NCI-H1436 (cell line): ENCODE results near the gene NFATC2.

Source experiments
- DNase-seq: peaks from one replicate; lab custom pipeline; 2025; lab: John Stamatoyannopoulos, UW

Gene NFATC2

GRCh38 chr20:51412333-51412871, 130.1 kb downstream of the NFATC2 start:
- DNase-seq = no peak

GRCh38 chr20:51411870-51412269, 130.6 kb downstream of the NFATC2 start:
- no peak for DNase-seq

GRCh38 chr20:51410586-51411325, 131.8 kb downstream of the NFATC2 start:
- DNase-seq = no peak

GRCh38 chr20:51409192-51409880, 133.2 kb downstream of the NFATC2 start:
- no peak for DNase-seq

GRCh38 chr20:51404297-51405060, 138.0 kb downstream of the NFATC2 start:
- no peak for DNase-seq

GRCh38 chr20:51403466-51404220, 138.9 kb downstream of the NFATC2 start:
- DNase-seq = no peak

- DNase-seq = no peak
These were observed 140.3 kb downstream of the NFATC2 start for GRCh38 chr20:51402201-51402600.

- no peak for DNase-seq
These were observed 141.0 kb downstream of the NFATC2 start for GRCh38 chr20:51401496-51401895.

- no peak for DNase-seq
These were observed 142.2 kb downstream of the NFATC2 start for GRCh38 chr20:51400051-51400926.

GRCh38 chr20:51399006-51399890, 143.3 kb downstream of the NFATC2 start:
- DNase-seq = no peak

- DNase-seq = no peak
These were observed 144.0 kb downstream of the NFATC2 start for GRCh38 chr20:51398552-51398951.

GRCh38 chr20:51398083-51398482, 144.4 kb downstream of the NFATC2 start:
- DNase-seq = no peak

- no peak for DNase-seq
These were observed 145.4 kb downstream of the NFATC2 start for GRCh38 chr20:51397137-51397536.

- DNase-seq = no peak
These were observed 146.1 kb downstream of the NFATC2 start for GRCh38 chr20:51396365-51396909.

- no peak for DNase-seq
These were observed 147.8 kb downstream of the NFATC2 start for GRCh38 chr20:51394706-51395105.

- no peak for DNase-seq
These were observed 148.9 kb downstream of the NFATC2 start for GRCh38 chr20:51393571-51393970.

- no peak for DNase-seq
These were observed 149.8 kb downstream of the NFATC2 start for GRCh38 chr20:51392614-51393186.

- DNase-seq = no peak
These were observed 150.6 kb downstream of the NFATC2 start for GRCh38 chr20:51391926-51392325.
